ENCODE measurements around the gene RNASET2.

- TF ChIP-seq CTCF (IDR thresholded peaks at IDR 0.05) = no peak
- no peak for TF ChIP-seq POLR2A (IDR thresholded peaks at IDR 0.05)
These were observed 10.2 kb downstream of the RNASET2 start for GRCh38 chr6:166946125-166946524.

Data from testis (tissue), 2 donors.